ENCODE measurements around the gene DDX20.

DNA sequence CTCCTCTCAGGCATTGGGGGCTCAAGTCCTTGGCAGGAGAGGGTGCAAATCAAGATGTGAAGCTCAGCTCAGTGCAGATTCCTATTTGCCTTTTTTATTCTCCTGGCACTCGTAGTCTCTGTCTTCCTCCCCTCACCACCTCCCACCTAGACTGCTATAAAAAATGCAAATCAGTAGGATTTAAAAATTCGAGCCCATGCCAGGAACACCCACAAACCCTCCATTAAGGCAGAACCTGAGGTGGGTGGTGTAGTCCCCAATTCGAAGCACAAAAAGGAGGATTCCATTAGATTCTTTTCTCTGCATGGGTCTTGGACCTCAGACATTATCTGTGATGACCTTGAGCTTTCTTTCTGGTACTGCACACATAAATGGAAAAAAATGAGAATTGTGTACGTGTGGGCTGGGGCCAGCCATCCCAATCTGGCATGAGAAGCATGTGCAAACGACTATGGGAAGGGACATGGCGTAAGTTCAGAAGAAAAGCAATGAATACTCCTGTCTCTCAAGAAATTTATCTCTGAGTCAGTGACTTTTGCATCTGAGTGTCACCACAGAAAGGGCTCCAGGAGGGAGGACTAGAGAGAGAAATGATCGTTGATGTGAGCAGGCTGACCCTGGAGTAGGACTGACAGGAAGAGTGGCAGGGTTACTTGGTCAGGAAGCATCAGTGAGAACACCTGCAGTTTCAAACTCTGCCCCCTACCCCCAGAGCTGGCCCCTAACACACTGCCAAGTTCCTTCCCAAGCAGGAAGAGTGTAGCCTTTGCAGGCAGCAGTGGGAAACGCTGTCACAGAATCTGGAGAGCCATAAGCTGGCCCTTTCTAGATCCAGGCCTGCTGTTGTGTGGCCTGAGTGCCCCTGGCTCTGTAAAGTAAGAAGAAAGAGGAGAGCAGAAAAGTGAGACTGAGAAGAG lies 18.2 kb upstream of the DDX20 start:
- TF ChIP-seq POLR2A (IDR thresholded peaks at IDR 0.05): no peak
- TF ChIP-seq, protein P1, sequence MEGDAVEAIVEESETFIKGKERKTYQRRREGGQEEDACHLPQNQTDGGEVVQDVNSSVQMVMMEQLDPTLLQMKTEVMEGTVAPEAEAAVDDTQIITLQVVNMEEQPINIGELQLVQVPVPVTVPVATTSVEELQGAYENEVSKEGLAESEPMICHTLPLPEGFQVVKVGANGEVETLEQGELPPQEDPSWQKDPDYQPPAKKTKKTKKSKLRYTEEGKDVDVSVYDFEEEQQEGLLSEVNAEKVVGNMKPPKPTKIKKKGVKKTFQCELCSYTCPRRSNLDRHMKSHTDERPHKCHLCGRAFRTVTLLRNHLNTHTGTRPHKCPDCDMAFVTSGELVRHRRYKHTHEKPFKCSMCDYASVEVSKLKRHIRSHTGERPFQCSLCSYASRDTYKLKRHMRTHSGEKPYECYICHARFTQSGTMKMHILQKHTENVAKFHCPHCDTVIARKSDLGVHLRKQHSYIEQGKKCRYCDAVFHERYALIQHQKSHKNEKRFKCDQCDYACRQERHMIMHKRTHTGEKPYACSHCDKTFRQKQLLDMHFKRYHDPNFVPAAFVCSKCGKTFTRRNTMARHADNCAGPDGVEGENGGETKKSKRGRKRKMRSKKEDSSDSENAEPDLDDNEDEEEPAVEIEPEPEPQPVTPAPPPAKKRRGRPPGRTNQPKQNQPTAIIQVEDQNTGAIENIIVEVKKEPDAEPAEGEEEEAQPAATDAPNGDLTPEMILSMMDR (IDR thresholded peaks at IDR 0.05): no peak
- TF ChIP-seq POLR2AphosphoS5 (IDR thresholded peaks at IDR 0.05): no peak
